Calu3 (cell line): ENCODE data around the gene ANO4. TPM values are rescaled to one million over a fixed set of nuclear protein-coding genes. Genes with fewer than 3 reads are reported as not detected.
"Not testable (repeated sequence)": the region's sequence is repeated elsewhere in the genome, so short reads cannot be mapped to it uniquely, and the experiment has no call there.

Experiments
- BruUV-seq: library from RNA; stranded (reverse); fragments of 400-500 nt; replicated peaks from 2 replicates; lab custom pipeline; 2021; lab: Mats Ljungman, UMichigan
- CTCF ChIA-PET: fragments of 300-600 bp; sonication (Branson Sonifier 250); formaldehyde crosslinking; loops from one replicate; lab custom pipeline; 2022; ENCODE audit warnings: antibody characterized with exemption; lab: Charles Lee
- DNase-seq: peaks from one replicate; pipeline ENCODE4 v3.0.0; 2022
- H3K27ac Mint-ChIP-seq: one replicate; pipeline ENCODE4 v1.8.0; 2022; ENCODE audit warnings: mixed read lengths; ENCODE audit not compliant: unreplicated experiment
- H3K27me3 Mint-ChIP-seq: one replicate; pipeline ENCODE4 v1.8.0; 2022; ENCODE audit warnings: mixed read lengths; ENCODE audit not compliant: unreplicated experiment
- H3K36me3 Mint-ChIP-seq: one replicate; pipeline ENCODE4 v1.8.0; 2022; ENCODE audit warnings: mild to moderate bottlenecking, moderate library complexity, mixed read lengths; ENCODE audit not compliant: insufficient read depth, unreplicated experiment
- H3K4me1 Mint-ChIP-seq: one replicate; pipeline ENCODE4 v1.8.0; 2022; ENCODE audit warnings: mild to moderate bottlenecking, low read depth, mixed read lengths; ENCODE audit not compliant: unreplicated experiment
- H3K4me3 Mint-ChIP-seq: one replicate; pipeline ENCODE4 v1.8.0; 2022; ENCODE audit warnings: mild to moderate bottlenecking, low read depth, moderate library complexity, mixed read lengths; ENCODE audit not compliant: unreplicated experiment
- H3K9me3 Mint-ChIP-seq: one replicate; pipeline ENCODE4 v1.8.0; 2022; ENCODE audit warnings: low read depth, mixed read lengths; ENCODE audit not compliant: unreplicated experiment
- CTCF ChIP-seq: fragments of 200-600 bp; IDR thresholded peaks from one replicate; pipeline ENCODE4 v1.8.0; 2022; ENCODE audit warnings: antibody characterized with exemption; ENCODE audit not compliant: unreplicated experiment
- intact Hi-C: fragments of 100-400 bp; cut with micrococcal nuclease; formaldehyde crosslinking; loops from one replicate; pipeline ENCODE4 v1.10.0; 2022; ENCODE audit not compliant: unreplicated experiment
- total RNA-seq: library from RNA; stranded (reverse); gene quantifications from 2 replicates; pipeline ENCODE4 v1.2.3, GENCODE V29; 2022

The ANO4 gene
- total RNA-seq, 1 experiment from 2014 or later = 1.9 TPM

GRCh38 chr12:100984796-100985195, 190.2 kb downstream of the ANO4 start:
- Mint-ChIP-seq H3K9me3 (peaks cover 2% of the 10 kb centered on the region), H3K36me3 (no peaks in the 10 kb centered on the region), H3K4me3 (no peak overlapping the region), H3K4me1 (peaks cover 10% of the 10 kb centered on the region), H3K27me3 (no peaks in the 10 kb centered on the region), H3K27ac (no peak overlapping the region)
- BruUV-seq = no TSS peak
- CTCF ChIA-PET = interaction anchor here (1.4 kb wide), 1 partner anchor 16 kb away, joined by 3 read pairs; no protein-coding TSS in a partner anchor
- intact Hi-C loops = no loop called here
- TF ChIP-seq CTCF = no peak
- DNase-seq = no peak

GRCh38 chr12:100986595-100987547, 192.3 kb downstream of the ANO4 start:
- peaks cover 10% of the 10 kb centered on the region for H3K4me1 Mint-ChIP-seq
- H3K9me3 Mint-ChIP-seq = peaks cover 8% of the 10 kb centered on the region
- H3K36me3 Mint-ChIP-seq = no peaks in the 10 kb centered on the region
- H3K27ac Mint-ChIP-seq = no peak overlapping the region
- no peaks in the 10 kb centered on the region for H3K27me3 Mint-ChIP-seq
- BruUV-seq = no TSS peak
- no peak for TF ChIP-seq CTCF
- CTCF ChIA-PET = no interaction called here
- H3K4me3 Mint-ChIP-seq = no peak overlapping the region
- DNase-seq = no peak
- intact Hi-C loops = no loop called here

GRCh38 chr12:100987552-100988521, 193.3 kb downstream of the ANO4 start:
- CTCF ChIA-PET = no interaction called here
- DNase-seq = peak; percentile 72
- H3K9me3 Mint-ChIP-seq = peaks cover 8% of the 10 kb centered on the region
- H3K4me3 Mint-ChIP-seq = no peak overlapping the region
- H3K36me3 Mint-ChIP-seq = no peaks in the 10 kb centered on the region
- intact Hi-C loops = loop anchor here (1.0 to 2.0 kb wide), 2 partner anchors 31 to 160 kb away; no protein-coding TSS in a partner anchor
- H3K27me3 Mint-ChIP-seq = no peaks in the 10 kb centered on the region
- no TSS peak for BruUV-seq
- peak; percentile 22 for TF ChIP-seq CTCF
- H3K4me1 Mint-ChIP-seq = peaks cover 10% of the 10 kb centered on the region
- peak overlapping the region; percentile 12 for H3K27ac Mint-ChIP-seq

GRCh38 chr12:100989509-100989908, 194.9 kb downstream of the ANO4 start:
- H3K27me3 Mint-ChIP-seq, H3K36me3 Mint-ChIP-seq, H3K27ac Mint-ChIP-seq, H3K9me3 Mint-ChIP-seq, BruUV-seq, H3K4me1 Mint-ChIP-seq, H3K4me3 Mint-ChIP-seq, CTCF ChIA-PET, DNase-seq: not testable (repeated sequence)
- intact Hi-C loops = loop anchor here (2.0 kb wide), 1 partner anchor 29 kb away; no protein-coding TSS in a partner anchor
